HepG2 (cell line): ENCODE data around the gene ATP10D. TPM values are rescaled to one million over a fixed set of nuclear protein-coding genes. Genes with fewer than 3 reads are reported as not detected.

Experiments
- ATAC-seq: fragments of 200-7000 bp; cut with Tn5 transposase; 3 replicates; pipeline ENCODE4 v1.9.1; 2020; ENCODE audit warnings: mild to moderate bottlenecking, moderate library complexity
- BruUV-seq: library from RNA; stranded (reverse); fragments of 400-500 nt; replicated peaks from 2 replicates; lab custom pipeline; 2021; lab: Mats Ljungman, UMichigan
- CTCF ChIA-PET: fragments of 300-600 bp; formaldehyde crosslinking; extraction: SDS; loops from one replicate; lab custom pipeline; 2021; ENCODE audit warnings: low total read pairs, inconsistent platforms, low intra/inter-chr PET ratio; lab: Yijun Ruan, JAX
- POLR2A ChIA-PET: fragments of 350-600 bp; sonication (Branson Sonifier 250); formaldehyde crosslinking; loops from one replicate; lab custom pipeline; 2020; ENCODE audit warnings: antibody characterized with exemption, inconsistent platforms; lab: Yijun Ruan, JAX
- DNase-seq: peaks from one replicate; pipeline ENCODE4 v3.0.0-alpha.2; 2015; ENCODE audit warnings: low spot score
- FAIRE-seq: peaks from 3 replicates; lab custom pipeline; 2011; peaks lifted over from hg19 to GRCh38; lab: Jason Lieb, UNC
- H2AFZ ChIP-seq: one replicate; pipeline ENCODE4 v1.6.1; 2011; ENCODE audit warnings: low read length, inconsistent platforms
- H3K27ac ChIP-seq: fragments of 300-600 bp; 3 replicates; pipeline ENCODE4 v1.8.0; 2011; ENCODE audit warnings: mixed run types, mild to moderate bottlenecking, mixed read lengths, low read length, inconsistent platforms; ENCODE audit not compliant: insufficient read depth; ENCODE audit errors: extremely low read length
- H3K27me3 ChIP-seq, 2 experiments: fragments of 200-600 bp in 1 of 2; 2 replicates in 1 of 2; 3 replicates in 1 of 2; pipeline versions ENCODE4 v1.6.0 to v1.8.0; 2011; ENCODE audit warnings: low read length in 2 of 2, mild to moderate bottlenecking in 2 of 2, moderate library complexity in 2 of 2, inconsistent platforms in 1 of 2; ENCODE audit not compliant: insufficient read depth in 2 of 2, control insufficient read depth in 1 of 2
- H3K36me3 ChIP-seq, 2 experiments: fragments of 200-600 bp in 1 of 2; replicated peaks in 1 of 2; 2 replicates in 1 of 2; 3 replicates in 1 of 2; pipeline versions ENCODE4 v1.5.1 to v1.8.0; 2011; ENCODE audit warnings: low read length in 2 of 2, inconsistent platforms in 1 of 2; ENCODE audit not compliant: insufficient read depth in 2 of 2, control insufficient read depth in 1 of 2
- H3K4me1 ChIP-seq: 2 replicates; pipeline ENCODE4 v1.5.1; 2012; ENCODE audit warnings: low read length, inconsistent platforms; ENCODE audit not compliant: insufficient read depth
- H3K4me2 ChIP-seq: 2 replicates; pipeline ENCODE4 v1.6.0; 2011; ENCODE audit warnings: low read depth, low read length, inconsistent platforms
- H3K4me3 ChIP-seq, 3 experiments: fragments of 200-600 bp in 1 of 3; sonication (generic), shearing (Covaris generic) in 1 of 3; replicated peaks in 1 of 3; 2 replicates each; pipeline ENCODE4 v1.5.1; 2011 to 2016; ENCODE audit warnings: low read length in 3 of 3, inconsistent platforms in 2 of 3, low read depth in 2 of 3, mild to moderate bottlenecking in 2 of 3, control low read depth in 1 of 3, mixed read lengths in 1 of 3; ENCODE audit not compliant: insufficient read depth in 1 of 3
- H3K79me2 ChIP-seq: one replicate; pipeline ENCODE4 v1.6.1; 2011; ENCODE audit warnings: low read length, inconsistent platforms; ENCODE audit not compliant: insufficient read depth
- H3K9ac ChIP-seq: 2 replicates; pipeline ENCODE4 v1.6.0; 2011; ENCODE audit warnings: mild to moderate bottlenecking, low read depth, low read length, inconsistent platforms; ENCODE audit not compliant: insufficient read depth
- H3K9me3 ChIP-seq: 2 replicates; pipeline ENCODE4 v1.5.1; 2012; ENCODE audit warnings: mild to moderate bottlenecking, low read length
- H4K20me1 ChIP-seq: 2 replicates; pipeline ENCODE4 v1.6.0; 2011; ENCODE audit warnings: inconsistent platforms, mild to moderate bottlenecking, low read length, moderate library complexity; ENCODE audit not compliant: insufficient read depth
- THAP11 ChIP-seq: IDR thresholded peaks from 2 replicates; pipeline ENCODE4 v1.6.1; 2016; ENCODE audit warnings: missing biosample characterization, missing genetic modification reagents
- WGBS: methylation state at CpG from one replicate; pipeline ENCODE4 v1.1.6; 2017; ENCODE audit warnings: low lambda C conversion rate; 5-methylcytosine and 5-hydroxymethylcytosine counted together
- in situ Hi-C: cut with HindIII; loops from 2 replicates; pipeline ENCODE4 v1.10.0; 2017; ENCODE audit warnings: low pct_unique_long_range_greater_than_20kb; ENCODE audit not compliant: extremely low pct_ligation_motif_present
- intact Hi-C: fragments of 100-400 bp; cut with micrococcal nuclease; formaldehyde crosslinking; loops from one replicate; pipeline ENCODE4 v1.10.0; 2022; ENCODE audit not compliant: unreplicated experiment
- polyA plus RNA-seq, 8 experiments: library from polyadenylated mRNA; depleted of rRNA in 3 of 8; stranded (reverse) in 7 of 8; unstranded in 1 of 8; fragments of >200 nt; fragmentation: Illumina TruSeq in 4 of 8; extraction: Trizol in 4 of 8; gene quantifications; 2 replicates each; pipeline versions ENCODE4 v1.2.1 to v1.2.3, GENCODE V29; 2011 to 2016; ENCODE audit warnings: low read depth in 4 of 8, missing spikeins in 1 of 8, mixed read lengths in 1 of 8; ENCODE audit not compliant: insufficient read depth in 1 of 8
- total RNA-seq, 5 experiments: library from RNA; depleted of rRNA; stranded (reverse); fragments of >200 nt; fragmentation: Illumina TruSeq; extraction: Trizol; gene quantifications; 2 replicates each; pipeline ENCODE4 v1.2.3, GENCODE V29; 2016; ENCODE audit warnings: low read depth in 1 of 5

The ATP10D gene
- total and polyA plus RNA-seq, 2 of the 13 experiments (the other 11 are each of a cell fraction or from before 2014, with no cell fraction given), result 2.2 to 9.8 TPM

DNA sequence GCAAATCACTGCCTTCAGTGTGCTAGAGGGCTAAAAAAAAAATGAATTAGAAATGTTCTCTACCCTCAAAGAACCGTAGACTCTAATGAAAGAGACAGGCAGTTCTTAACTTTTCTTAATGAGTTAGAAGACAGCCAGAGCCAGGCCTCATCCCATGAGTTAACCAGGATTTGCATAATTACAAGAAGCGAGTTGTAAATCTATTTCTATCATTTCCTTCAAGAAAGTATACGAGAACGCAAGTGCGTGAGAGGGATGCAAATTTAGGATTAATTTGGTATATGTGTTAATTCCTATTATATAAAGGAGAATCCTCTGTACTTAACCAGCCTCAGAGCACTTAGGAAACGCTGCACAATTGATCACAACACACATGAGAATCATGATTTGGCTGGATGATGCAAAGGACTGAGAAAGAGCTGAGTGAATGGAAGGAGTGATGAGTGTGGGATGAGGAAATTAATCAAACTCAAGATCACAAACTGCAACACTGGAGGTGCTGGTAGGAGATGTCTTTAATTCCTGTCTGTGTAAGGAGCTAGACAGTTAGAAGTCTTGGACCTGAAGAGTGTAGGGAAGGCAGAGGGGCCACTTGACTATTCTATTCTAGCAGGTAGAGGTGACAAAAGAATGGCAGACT, 157.2 kb downstream of the ATP10D start:
- TF ChIP-seq THAP11 (CRISPR knock-in tag), result no peak
- TF ChIP-seq, all 625 proteins: peak for 0
- Histone ChIP-seq H3K9me3 (no peaks in the 10 kb centered on the region), H3K4me2 (no peak overlapping the region), H2AFZ (no peak overlapping the region), H3K27me3 (no peaks in the 10 kb centered on the region), H3K79me2 (no peaks in the 10 kb centered on the region), H3K36me3 (no peaks in the 10 kb centered on the region), H3K4me1 (no peaks in the 10 kb centered on the region), H4K20me1 (no peaks in the 10 kb centered on the region), H3K4me3 (no peak overlapping the region), H3K9ac (no peak overlapping the region), H3K27ac (no peak overlapping the region)
- intact Hi-C loops, result no loop called here
- ChIA-PET CTCF (no interaction called here), POLR2A (no interaction called here)
- no peak for FAIRE-seq
- in situ Hi-C loops, result no loop called here
- DNase-seq, result no peak
- 50% methylated on average over 6 of the region's 6 CpGs for WGBS
- BruUV-seq, result no TSS peak
- no peak for ATAC-seq

Other genes starting within 250 kb of the ATP10D start
- gene COMMD8, start 21.6 kb upstream of the ATP10D start, total RNA-seq (2016; rRNA removed; fragmentation: Illumina TruSeq; extraction: Trizol), result 20.3 and 32.7 TPM in 2 replicates
- 5.1 and 7.1 TPM in 2 replicates for gene COMMD8, start 21.6 kb upstream of the ATP10D start, polyA plus RNA-seq (2011; rRNA removed)